ENCODE measurements around the gene EPHA2. TPM values are rescaled to one million over a fixed set of nuclear protein-coding genes. Genes with fewer than 3 reads are reported as not detected.
A peak's percentile ranks its signal among the peaks of the same experiment; 100 is the strongest.

EPHA2 gene
- total RNA-seq, 2 donors from 2014 or later = 19.5 to 26.7 TPM

DNA sequence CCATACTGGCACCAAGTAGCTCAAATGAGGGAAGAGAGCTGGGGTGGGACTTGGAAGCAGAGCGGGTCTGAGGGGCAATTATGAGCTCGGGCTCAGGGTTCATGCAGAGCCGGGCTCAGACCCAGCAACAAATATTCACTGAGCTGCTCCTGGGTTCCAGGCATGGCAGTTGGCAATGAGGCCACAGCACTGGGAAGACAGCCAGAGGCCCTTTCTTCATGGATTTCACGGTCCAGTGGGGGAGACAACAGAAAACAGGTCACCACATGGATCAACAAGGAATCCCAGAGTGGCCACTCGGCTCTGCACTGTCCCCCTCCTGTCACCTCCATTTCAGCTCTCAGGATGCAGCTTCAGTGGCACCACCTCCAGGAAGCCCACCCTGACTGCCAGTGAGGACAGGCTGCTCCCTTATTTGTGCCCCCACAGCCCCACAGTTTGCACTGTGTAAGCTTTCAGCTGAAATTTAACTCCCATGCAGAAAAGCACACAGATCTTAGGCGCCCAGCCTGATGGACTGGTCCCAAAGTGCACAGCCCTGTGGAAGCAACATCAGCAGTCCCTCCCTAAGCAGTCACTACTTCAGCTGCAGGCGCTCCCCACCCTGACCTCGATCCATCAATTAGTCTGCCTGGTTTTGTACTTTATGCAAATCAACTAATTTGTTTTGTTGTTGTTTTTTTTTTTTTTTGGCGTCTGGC is 34.2 kb upstream of the EPHA2 start:
- H3K4me1 ChIP-seq = peaks cover 8% of the 10 kb centered on the region
- H3K27me3 ChIP-seq = no peaks in the 10 kb centered on the region
- intact Hi-C loops (cut with DNase I) = no loop called here
- ATAC-seq (no peak), DNase-seq (no peak)
- H3K27ac ChIP-seq = no peak overlapping the region
- no peaks in the 10 kb centered on the region for H3K9me3 ChIP-seq
- TF ChIP-seq POLR2A (IDR thresholded peaks at IDR 0.05) = no peak
- TF ChIP-seq, protein P1, sequence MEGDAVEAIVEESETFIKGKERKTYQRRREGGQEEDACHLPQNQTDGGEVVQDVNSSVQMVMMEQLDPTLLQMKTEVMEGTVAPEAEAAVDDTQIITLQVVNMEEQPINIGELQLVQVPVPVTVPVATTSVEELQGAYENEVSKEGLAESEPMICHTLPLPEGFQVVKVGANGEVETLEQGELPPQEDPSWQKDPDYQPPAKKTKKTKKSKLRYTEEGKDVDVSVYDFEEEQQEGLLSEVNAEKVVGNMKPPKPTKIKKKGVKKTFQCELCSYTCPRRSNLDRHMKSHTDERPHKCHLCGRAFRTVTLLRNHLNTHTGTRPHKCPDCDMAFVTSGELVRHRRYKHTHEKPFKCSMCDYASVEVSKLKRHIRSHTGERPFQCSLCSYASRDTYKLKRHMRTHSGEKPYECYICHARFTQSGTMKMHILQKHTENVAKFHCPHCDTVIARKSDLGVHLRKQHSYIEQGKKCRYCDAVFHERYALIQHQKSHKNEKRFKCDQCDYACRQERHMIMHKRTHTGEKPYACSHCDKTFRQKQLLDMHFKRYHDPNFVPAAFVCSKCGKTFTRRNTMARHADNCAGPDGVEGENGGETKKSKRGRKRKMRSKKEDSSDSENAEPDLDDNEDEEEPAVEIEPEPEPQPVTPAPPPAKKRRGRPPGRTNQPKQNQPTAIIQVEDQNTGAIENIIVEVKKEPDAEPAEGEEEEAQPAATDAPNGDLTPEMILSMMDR (IDR thresholded peaks at IDR 0.05) = no peak
- no peak overlapping the region for H3K4me3 ChIP-seq
- no peaks in the 10 kb centered on the region for H3K36me3 ChIP-seq (replicated peaks in 1 of 2; ENCODE audit: insufficient read depth in 1 of 2, low read depth in 2 of 2)
- WGBS, 2 donors = 51 to 56% methylated on average over 5 to 9 of the region's 9 CpGs

DNA sequence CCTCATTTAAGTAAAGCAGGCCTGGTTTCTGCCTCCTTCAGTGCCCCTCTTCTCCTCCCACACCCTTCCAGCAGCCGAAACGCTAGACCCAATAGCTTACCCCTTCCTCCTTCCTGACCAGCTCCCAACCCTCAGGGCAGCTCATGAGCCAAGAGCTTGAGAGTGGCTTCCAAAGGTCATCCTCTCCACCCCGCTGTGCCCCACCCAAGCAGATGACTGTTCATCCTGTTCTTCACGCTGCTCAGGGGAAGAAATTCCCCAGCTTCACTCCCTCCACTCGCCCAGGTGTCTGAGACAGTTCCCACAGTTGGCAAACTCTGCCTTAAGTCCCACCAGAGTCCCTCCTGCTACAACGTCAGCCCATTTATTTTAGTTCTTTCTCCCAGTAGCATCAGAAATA is 33.1 kb upstream of the EPHA2 start:
- intact Hi-C loops (cut with DNase I) = no loop called here
- Histone ChIP-seq H3K36me3 (replicated peaks in 1 of 2; ENCODE audit: insufficient read depth in 1 of 2, low read depth in 2 of 2) (no peaks in the 10 kb centered on the region), H3K27ac (no peak overlapping the region), H3K9me3 (no peaks in the 10 kb centered on the region), H3K4me3 (no peak overlapping the region), H3K4me1 (peaks cover 8% of the 10 kb centered on the region), H3K27me3 (no peaks in the 10 kb centered on the region)
- TF ChIP-seq POLR2A (IDR thresholded peaks at IDR 0.05) = no peak
- TF ChIP-seq, protein P1 (IDR thresholded peaks at IDR 0.05) = no peak
- WGBS, 2 donors = 46 to 47% methylated on average over 6 of the region's 6 CpGs
- DNase-seq (no peak), ATAC-seq (no peak)

DNA sequence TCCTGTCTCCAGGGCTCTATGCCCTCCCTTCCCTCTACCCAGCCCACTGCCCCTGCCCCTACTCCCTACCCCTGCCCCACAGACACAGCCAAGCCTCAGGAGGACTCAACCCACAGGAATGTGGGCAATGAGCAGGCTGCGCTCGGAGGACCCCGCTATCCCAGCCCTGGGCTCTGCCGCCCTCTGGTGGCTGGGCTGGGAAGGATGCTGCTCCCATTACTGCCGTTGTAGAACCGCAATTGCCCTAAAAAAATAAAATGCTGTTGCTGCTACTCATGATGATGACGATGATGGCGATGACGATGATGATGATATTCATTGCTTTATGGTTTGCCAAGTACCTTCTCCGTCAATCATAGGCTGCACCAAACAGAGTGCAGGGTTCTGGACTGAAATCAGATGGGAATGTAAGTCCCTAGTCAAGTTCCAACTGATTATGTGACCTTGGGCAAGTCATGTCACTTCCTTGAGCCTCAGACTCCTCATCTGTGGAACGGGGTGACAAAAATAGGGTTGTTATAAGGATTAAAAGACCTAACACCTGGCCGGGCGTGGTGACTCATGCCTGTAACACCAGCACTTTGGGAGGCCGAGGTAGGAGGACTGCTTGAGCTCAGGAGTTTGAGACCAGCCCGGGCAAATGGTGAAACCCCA is 32.0 kb upstream of the EPHA2 start:
- WGBS, 2 donors = 14 to 22% methylated on average over 11 to 15 of the region's 15 CpGs
- Histone ChIP-seq H3K36me3 (replicated peaks in 1 of 2; ENCODE audit: insufficient read depth in 1 of 2, low read depth in 2 of 2) (no peaks in the 10 kb centered on the region), H3K4me1 (peaks cover 8% of the 10 kb centered on the region), H3K4me3 (no peak overlapping the region), H3K27ac (no peak overlapping the region), H3K27me3 (no peaks in the 10 kb centered on the region), H3K9me3 (no peaks in the 10 kb centered on the region)
- DNase-seq (peak; percentile 66 to 82 (median 76)), ATAC-seq (peak; percentile 89)
- TF ChIP-seq, protein P1 (IDR thresholded peaks at IDR 0.05) = peak; percentile 91 to 99 (median 96)
- no peak for TF ChIP-seq POLR2A (IDR thresholded peaks at IDR 0.05)
- intact Hi-C loops (cut with DNase I) = no loop called here

DNA sequence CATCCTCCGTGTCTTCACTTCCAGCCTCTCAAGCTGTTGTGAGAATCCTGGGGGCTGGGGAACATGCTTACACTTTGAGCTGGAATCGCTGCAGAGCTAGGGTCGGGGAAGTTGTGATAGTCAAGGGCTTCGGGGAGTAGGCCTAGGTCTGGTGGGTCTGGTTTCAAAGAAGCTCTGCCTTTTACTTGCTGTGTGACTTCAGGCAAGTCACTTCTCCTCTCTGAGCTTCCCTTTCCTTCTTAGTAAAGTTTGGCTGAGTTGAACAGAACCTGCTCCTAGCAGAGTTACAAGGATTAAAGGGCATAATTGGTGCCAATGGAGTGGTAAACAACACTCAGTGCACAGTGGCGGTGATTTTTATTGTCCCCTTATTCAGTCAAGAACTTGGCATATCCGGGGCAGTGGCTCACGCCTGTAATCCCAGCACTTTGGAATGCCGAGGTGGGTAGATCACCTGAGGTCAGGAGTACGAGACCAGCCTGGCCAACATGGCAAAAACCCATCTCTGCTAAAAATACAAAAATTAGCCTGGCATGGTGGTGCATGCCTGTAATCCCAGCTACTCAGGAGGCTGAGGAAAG is 30.9 kb upstream of the EPHA2 start:
- no peaks in the 10 kb centered on the region for H3K27me3 ChIP-seq
- no peaks in the 10 kb centered on the region for H3K9me3 ChIP-seq
- H3K4me1 ChIP-seq = peaks cover 17% of the 10 kb centered on the region
- DNase-seq = no peak
- H3K4me3 ChIP-seq = no peak overlapping the region
- ATAC-seq = no peak
- intact Hi-C loops (cut with DNase I) = no loop called here
- TF ChIP-seq, protein P1 (IDR thresholded peaks at IDR 0.05) = no peak
- TF ChIP-seq POLR2A (IDR thresholded peaks at IDR 0.05) = no peak
- no peak overlapping the region for H3K27ac ChIP-seq
- 75 to 80% methylated on average over 9 of the region's 9 CpGs for WGBS, 2 donors
- no peaks in the 10 kb centered on the region for H3K36me3 ChIP-seq (replicated peaks in 1 of 2; ENCODE audit: insufficient read depth in 1 of 2, low read depth in 2 of 2)

Data from body of pancreas (tissue), 4 donors.